Mucosa of rectum (tissue), 2 donors: Measurements from ENCODE around the gene OR4D1.

Experiments used
- H3K27ac ChIP-seq, 2 donors: one replicate each; pipeline ENCODE4 v1.7.0; 2013; ENCODE audit warnings: inconsistent platforms in 2 of 2, low read depth in 2 of 2, low read length in 2 of 2
- H3K27me3 ChIP-seq, 2 donors: one replicate each; pipeline ENCODE4 v1.7.0; 2013; ENCODE audit warnings: low read length in 2 of 2; ENCODE audit not compliant: control insufficient read depth in 2 of 2, insufficient read depth in 2 of 2
- H3K36me3 ChIP-seq, 2 donors: one replicate each; pipeline ENCODE4 v1.7.0; 2013; ENCODE audit warnings: low read length in 2 of 2; ENCODE audit not compliant: control insufficient read depth in 2 of 2, insufficient read depth in 2 of 2
- H3K4me1 ChIP-seq, 2 donors: one replicate each; pipeline ENCODE4 v1.7.0; 2013; ENCODE audit warnings: low read length in 2 of 2, mild to moderate bottlenecking in 1 of 2; ENCODE audit not compliant: control insufficient read depth in 2 of 2, insufficient read depth in 2 of 2
- H3K4me3 ChIP-seq, 2 donors: one replicate each; pipeline ENCODE4 v1.7.0; 2013; ENCODE audit warnings: low read length in 2 of 2
- H3K9ac ChIP-seq, 2 donors: one replicate each; pipeline ENCODE4 v1.7.0; 2013; ENCODE audit warnings: low read length in 2 of 2, low read depth in 1 of 2, mild to moderate bottlenecking in 1 of 2
- H3K9me3 ChIP-seq, 2 donors: one replicate each; pipeline ENCODE4 v1.7.0; 2013; ENCODE audit warnings: low read length in 2 of 2; ENCODE audit not compliant: control insufficient read depth in 2 of 2
- donor health status: healthy.
- donor health status: Normal muscosa, but diverticular disease.

OR4D1 gene

DNA sequence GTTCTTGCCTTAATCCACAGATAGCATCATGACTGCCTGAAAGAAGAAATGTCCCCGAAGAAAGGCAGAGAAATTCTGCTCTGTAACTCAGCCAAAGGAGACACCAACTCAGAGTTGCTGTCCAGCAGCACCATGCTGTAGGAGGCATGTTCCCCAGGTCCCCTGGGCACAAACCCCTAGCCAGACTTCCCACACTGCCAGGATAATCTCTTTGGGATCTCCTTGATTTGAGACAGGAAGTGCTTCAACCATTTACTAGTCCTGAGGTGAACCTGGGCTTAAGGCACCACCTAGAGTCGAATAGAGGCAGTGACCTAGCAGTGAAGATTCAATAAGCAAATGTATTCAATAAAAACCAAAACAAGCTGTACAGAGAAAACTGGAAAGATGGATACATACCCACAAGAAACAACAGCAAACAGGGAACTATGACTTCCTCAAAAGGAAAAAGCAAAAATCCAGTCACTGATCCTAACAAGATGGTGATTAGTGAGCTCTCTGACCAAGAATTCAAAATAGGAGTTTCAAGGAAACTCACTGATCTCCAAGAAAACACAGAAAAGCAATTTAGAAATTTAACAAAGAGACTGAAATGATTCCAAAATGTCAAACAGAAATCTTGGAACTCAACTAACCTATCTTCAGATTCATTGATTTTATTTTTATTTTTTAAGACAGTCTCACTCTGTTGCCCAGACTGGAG is 24.3 kb downstream of the OR4D1 start:
- Histone ChIP-seq H3K36me3 (no peaks in the 10 kb centered on the region), H3K9me3 (no peaks in the 10 kb centered on the region), H3K4me1 (no peaks in the 10 kb centered on the region), H3K27me3 (no peaks in the 10 kb centered on the region), H3K4me3 (no peak overlapping the region), H3K27ac (no peak overlapping the region), H3K9ac (no peak overlapping the region)

DNA sequence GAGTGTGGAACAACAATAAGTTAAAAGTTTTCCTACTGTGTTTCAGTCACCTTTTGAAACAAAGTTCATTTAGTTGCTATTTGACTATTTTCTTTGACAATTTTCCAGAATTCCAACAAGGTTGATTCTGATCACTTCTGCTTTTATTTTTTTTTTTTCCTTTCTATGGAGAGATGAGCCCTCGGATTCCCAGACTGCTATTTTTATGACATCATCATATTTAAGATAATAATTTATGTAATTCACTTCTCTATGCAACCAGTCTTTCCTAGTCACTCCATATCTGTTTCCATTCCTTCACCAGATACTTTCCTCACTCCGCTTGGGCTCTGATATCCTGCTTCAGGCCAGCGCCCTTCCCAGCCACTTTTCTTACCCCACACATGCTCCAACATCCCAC is 26.7 kb downstream of the OR4D1 start:
- Histone ChIP-seq H3K4me3 (no peak overlapping the region), H3K9me3 (no peaks in the 10 kb centered on the region), H3K9ac (no peak overlapping the region), H3K27ac (no peak overlapping the region), H3K36me3 (no peaks in the 10 kb centered on the region), H3K27me3 (no peaks in the 10 kb centered on the region), H3K4me1 (no peaks in the 10 kb centered on the region)

DNA sequence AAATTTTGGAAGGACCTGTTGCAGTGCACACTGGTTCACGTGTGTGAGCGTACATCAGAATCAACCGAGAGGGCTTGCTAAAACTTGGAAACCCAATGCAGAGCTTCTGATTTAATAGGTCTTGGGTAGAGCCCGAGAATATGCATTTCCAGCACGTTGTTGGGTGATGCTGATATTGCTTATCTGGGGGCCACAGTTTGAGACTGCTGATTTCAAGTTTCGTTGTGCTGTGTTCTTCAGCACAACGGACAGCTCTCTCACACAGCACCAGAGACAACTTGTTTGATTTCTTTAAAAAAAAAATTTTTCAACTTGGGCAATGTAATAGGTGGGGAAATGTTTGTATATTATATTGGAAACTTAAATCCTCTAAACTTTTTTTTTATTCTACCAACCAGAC is 28.0 kb downstream of the OR4D1 start:
- Histone ChIP-seq H3K36me3 (no peaks in the 10 kb centered on the region), H3K4me3 (no peak overlapping the region), H3K27me3 (no peaks in the 10 kb centered on the region), H3K9ac (no peak overlapping the region), H3K9me3 (no peaks in the 10 kb centered on the region), H3K4me1 (no peaks in the 10 kb centered on the region), H3K27ac (no peak overlapping the region)

DNA sequence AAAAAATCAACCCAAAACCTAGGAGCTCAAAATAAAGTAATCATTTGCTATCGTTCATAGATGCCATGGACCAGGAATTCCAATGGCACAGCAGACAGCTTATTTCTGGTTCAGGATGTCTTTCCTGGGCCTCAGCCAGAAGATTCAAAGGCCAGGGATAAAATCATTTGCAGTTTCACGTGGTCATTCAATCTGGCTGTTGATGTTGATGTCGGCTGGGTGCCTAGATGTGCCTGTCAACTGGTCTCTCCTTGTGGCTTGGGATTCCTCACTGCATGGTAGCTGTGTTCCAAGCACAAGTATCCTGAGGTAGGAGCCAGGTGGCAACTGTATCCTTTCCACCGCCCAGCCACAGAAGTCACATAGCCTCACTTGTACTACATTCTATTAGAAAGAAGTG is 33.6 kb downstream of the OR4D1 start:
- Histone ChIP-seq H3K4me1 (no peaks in the 10 kb centered on the region), H3K36me3 (no peaks in the 10 kb centered on the region), H3K9ac (no peak overlapping the region), H3K27ac (no peak overlapping the region), H3K4me3 (no peak overlapping the region), H3K9me3 (no peaks in the 10 kb centered on the region), H3K27me3 (peaks cover 0 to 3% of the 10 kb centered on the region in 2 donors)

DNA sequence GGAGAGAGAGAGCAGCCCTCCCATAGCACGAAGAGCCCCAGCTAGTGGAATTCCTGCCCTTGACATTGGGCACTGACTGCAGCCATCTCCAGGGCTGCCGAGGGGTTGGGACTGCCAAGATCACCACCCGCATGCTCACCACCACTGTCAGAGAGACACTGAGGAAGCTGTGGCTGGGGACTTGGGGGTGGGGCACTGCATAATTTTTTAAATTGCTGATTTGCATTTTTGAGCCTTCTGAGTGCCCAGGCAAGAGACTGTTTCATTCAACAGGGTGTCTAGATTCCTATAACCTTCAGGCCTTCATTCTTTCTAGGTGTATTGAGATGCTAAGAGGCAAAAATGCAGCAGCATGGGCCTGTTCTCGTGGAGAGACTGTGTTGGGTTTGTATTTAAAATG is 35.3 kb downstream of the OR4D1 start:
- no peaks in the 10 kb centered on the region for H3K4me1 ChIP-seq
- no peak overlapping the region for H3K9ac ChIP-seq
- no peaks in the 10 kb centered on the region for H3K9me3 ChIP-seq
- H3K36me3 ChIP-seq, result no peaks in the 10 kb centered on the region
- H3K27me3 ChIP-seq, result peaks cover 3 to 5% of the 10 kb centered on the region in 2 donors
- no peak overlapping the region for H3K27ac ChIP-seq
- no peak overlapping the region for H3K4me3 ChIP-seq

DNA sequence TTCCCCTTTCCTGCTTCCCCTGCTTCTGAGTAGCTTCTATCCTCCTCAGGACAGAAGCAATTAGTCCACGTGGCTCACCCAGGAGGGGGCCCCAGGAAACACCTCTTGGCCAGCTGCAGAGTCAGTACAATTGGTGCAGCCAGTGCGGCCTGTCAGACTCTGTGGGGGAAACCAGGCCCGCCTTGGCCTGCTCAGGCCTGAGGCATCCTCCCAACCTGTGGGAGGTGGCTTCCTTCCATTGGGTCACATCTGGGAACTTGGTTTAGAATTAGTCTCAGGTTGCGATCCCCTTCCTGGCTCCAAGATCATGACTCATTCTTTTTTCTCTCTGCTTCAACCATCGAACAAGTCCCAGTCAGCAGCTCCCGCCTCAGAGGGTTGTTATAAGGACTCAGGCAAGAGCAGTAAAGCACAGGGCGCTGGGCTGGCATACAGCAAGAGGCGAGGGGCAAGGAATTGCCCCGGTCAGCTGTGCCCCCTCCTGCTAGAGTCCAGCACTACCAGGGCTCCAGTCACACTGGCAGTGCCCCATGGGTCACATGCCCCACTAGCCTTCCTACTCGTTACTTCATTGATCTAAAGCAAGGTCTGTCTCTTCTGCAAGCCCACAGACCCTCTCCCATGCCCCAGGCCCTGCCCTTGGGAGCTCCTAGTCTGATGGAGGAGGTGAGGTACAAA is 36.3 kb downstream of the OR4D1 start:
- Histone ChIP-seq H3K4me3 (no peak overlapping the region), H3K27me3 (peaks cover 3 to 5% of the 10 kb centered on the region in 2 donors), H3K9me3 (no peaks in the 10 kb centered on the region), H3K4me1 (no peaks in the 10 kb centered on the region), H3K27ac (peak overlapping the region in 1 of 2 donors; percentile 16), H3K36me3 (no peaks in the 10 kb centered on the region), H3K9ac (no peak overlapping the region)

DNA sequence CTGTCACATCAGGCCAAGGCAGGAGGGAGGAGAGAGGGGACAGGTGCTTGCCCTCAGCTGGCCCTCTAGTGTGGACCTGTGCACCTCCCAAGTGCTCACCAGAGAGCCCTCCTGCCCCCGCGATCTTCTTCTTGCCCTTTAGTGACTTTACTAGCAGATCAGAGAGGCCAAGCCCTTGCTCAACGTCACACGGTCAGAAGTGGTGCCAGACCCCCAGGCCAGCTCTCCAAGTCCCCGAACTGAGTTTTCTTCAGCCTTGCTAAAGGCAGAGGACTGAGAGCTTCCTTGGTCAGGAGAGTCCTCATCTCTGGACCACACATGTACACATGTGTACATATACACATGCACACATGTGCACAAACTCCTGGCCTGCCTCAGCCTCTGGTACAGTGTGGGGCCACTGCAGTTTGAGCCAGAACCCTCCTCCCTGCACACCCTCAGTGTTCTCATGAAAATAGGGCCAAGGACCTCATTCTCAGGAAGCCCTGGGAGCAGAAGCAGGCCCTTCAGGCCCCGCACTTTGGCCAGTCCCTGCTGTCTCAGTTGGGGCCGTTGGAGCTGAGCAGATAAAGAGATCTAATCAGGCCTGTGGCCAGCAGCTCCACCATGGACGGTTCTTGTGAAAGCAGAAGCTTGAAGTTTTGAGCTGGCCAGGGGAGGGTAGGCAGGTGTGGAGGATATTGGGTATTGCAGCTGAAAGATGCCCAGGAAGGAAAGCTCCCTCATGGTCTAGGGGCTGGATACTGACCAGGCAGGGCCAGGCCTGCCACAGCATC is 37.0 kb downstream of the OR4D1 start:
- H3K27ac ChIP-seq, result peak overlapping the region in 1 of 2 donors; percentile 16
- H3K4me3 ChIP-seq, result no peak overlapping the region
- no peaks in the 10 kb centered on the region for H3K4me1 ChIP-seq
- H3K9me3 ChIP-seq, result no peaks in the 10 kb centered on the region
- H3K27me3 ChIP-seq, result peaks cover 3 to 5% of the 10 kb centered on the region in 2 donors
- no peaks in the 10 kb centered on the region for H3K36me3 ChIP-seq
- no peak overlapping the region for H3K9ac ChIP-seq

DNA sequence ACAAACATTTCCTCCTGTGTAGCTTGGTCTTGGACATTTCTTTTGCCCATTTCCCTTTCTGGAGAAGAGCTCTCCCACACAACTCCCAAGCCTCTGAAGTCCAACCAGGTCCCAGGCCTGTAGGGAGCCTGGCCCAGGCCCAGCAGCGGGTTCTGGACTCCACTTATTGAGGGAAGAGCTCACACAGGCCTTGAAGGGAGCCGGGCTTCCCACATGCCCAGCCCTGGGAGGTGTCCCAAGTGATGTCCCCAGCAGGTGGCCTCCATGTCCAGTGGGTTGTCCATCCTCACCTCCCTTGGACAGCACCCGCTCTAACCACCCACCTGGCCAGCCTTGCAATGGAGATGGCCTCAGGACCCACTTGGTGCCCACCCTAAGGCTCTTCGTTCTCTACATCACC is 38.4 kb downstream of the OR4D1 start:
- H3K4me3 ChIP-seq, result no peak overlapping the region
- H3K9ac ChIP-seq, result no peak overlapping the region
- H3K4me1 ChIP-seq, result no peaks in the 10 kb centered on the region
- no peaks in the 10 kb centered on the region for H3K9me3 ChIP-seq
- H3K27ac ChIP-seq, result no peak overlapping the region
- peaks cover 3 to 4% of the 10 kb centered on the region in 2 donors for H3K27me3 ChIP-seq
- no peaks in the 10 kb centered on the region for H3K36me3 ChIP-seq

DNA sequence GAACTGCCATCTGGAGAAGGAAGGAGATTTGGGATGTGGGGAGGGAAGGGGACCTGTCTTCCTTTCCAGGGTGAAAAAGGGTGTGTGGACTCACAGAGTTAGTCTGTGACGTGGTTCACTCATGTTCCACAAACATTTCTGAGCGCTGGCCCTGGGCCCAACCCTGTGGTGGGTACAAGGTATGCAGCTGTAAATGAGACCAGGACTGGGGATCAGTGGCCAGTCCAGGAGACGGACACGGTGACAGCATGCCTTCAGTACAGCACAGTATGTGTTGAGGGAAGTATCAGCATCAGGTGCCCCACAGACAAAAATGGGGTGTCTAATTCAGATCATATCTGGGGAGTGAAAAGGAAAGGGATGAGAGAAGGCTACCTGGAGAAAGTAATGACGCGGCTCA is 38.9 kb downstream of the OR4D1 start:
- Histone ChIP-seq H3K9me3 (no peaks in the 10 kb centered on the region), H3K4me3 (no peak overlapping the region), H3K27me3 (peaks cover 1 to 3% of the 10 kb centered on the region in 2 donors), H3K27ac (no peak overlapping the region), H3K9ac (no peak overlapping the region), H3K36me3 (no peaks in the 10 kb centered on the region), H3K4me1 (no peaks in the 10 kb centered on the region)

DNA sequence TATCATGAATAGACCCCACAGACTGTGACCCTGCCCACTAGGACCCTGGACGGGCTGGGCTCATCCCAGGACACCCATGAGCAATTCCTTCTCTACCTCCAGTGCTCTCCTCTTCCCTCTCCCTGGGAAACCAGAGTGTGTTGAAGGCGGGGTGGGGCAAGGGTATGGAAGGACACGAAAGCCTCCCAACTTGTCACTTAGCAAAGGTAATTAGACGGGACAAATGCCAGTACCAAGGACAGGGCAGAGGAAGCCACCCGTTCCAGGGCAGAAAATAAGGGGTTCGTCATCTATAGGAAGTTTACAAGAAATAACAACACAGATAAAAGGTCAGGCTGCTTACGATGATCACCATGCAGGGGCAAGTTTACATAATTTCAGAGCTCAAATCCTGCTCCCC is 39.5 kb downstream of the OR4D1 start:
- H3K9ac ChIP-seq, result no peak overlapping the region
- H3K27ac ChIP-seq, result no peak overlapping the region
- peaks cover 1 to 3% of the 10 kb centered on the region in 2 donors for H3K27me3 ChIP-seq
- H3K36me3 ChIP-seq, result no peaks in the 10 kb centered on the region
- no peaks in the 10 kb centered on the region for H3K4me1 ChIP-seq
- H3K4me3 ChIP-seq, result no peak overlapping the region
- H3K9me3 ChIP-seq, result no peaks in the 10 kb centered on the region
